GM23248 (cell line): ENCODE data around the gene SPCS3. TPM values are rescaled to one million over a fixed set of nuclear protein-coding genes. Genes with fewer than 3 reads are reported as not detected.
A peak's percentile ranks its signal among the peaks of the same experiment; 100 is the strongest.

Source experiments
- DNase-seq: peaks from one replicate; pipeline ENCODE4 v3.0.0-alpha.2; 2015
- H2AFZ ChIP-seq: fragments of 200-600 bp; sonication (generic); 2 replicates; pipeline ENCODE4 v1.6.1; 2016; ENCODE audit warnings: antibody characterized with exemption
- H3F3A ChIP-seq: fragments of 200-600 bp; sonication (generic); 2 replicates; pipeline ENCODE4 v1.6.1; 2016; ENCODE audit warnings: mild to moderate bottlenecking, antibody characterized with exemption, mixed run types; ENCODE audit not compliant: insufficient read depth
- H3K27ac ChIP-seq: fragments of 200-600 bp; sonication (generic); 2 replicates; pipeline ENCODE4 v1.5.1; 2016; ENCODE audit warnings: mild to moderate bottlenecking
- H3K27me3 ChIP-seq: fragments of 200-600 bp; sonication (generic); replicated peaks from 2 replicates; pipeline ENCODE4 v1.6.1; 2016; ENCODE audit warnings: mild to moderate bottlenecking; ENCODE audit not compliant: insufficient read depth
- H3K36me3 ChIP-seq: fragments of 200-600 bp; sonication (generic); 2 replicates; pipeline ENCODE4 v1.6.1; 2016; ENCODE audit warnings: low read depth, mild to moderate bottlenecking
- H3K4me1 ChIP-seq: fragments of 200-600 bp; sonication (generic); 2 replicates; pipeline ENCODE4 v1.6.1; 2016; ENCODE audit warnings: mild to moderate bottlenecking; ENCODE audit not compliant: insufficient read depth
- H3K4me2 ChIP-seq: fragments of 200-600 bp; sonication (generic); one replicate; pipeline ENCODE4 v1.6.1; 2016; ENCODE audit warnings: mild to moderate bottlenecking; ENCODE audit not compliant: unreplicated experiment
- H3K4me3 ChIP-seq: fragments of 200-600 bp; sonication (generic); 2 replicates; pipeline ENCODE4 v1.5.1; 2016; ENCODE audit warnings: mild to moderate bottlenecking
- H3K79me2 ChIP-seq: fragments of 200-600 bp; sonication (generic); 2 replicates; pipeline ENCODE4 v1.6.1; 2016; ENCODE audit warnings: mild to moderate bottlenecking; ENCODE audit not compliant: insufficient read depth
- H3K9ac ChIP-seq: fragments of 200-600 bp; sonication (generic); 2 replicates; pipeline ENCODE4 v1.6.1; 2016; ENCODE audit warnings: mild to moderate bottlenecking
- H3K9me2 ChIP-seq: fragments of 200-600 bp; sonication (generic); 2 replicates; pipeline ENCODE4 v1.6.1; 2016; ENCODE audit warnings: mixed run types, mild to moderate bottlenecking, moderate library complexity; ENCODE audit not compliant: insufficient read depth
- H3K9me3 ChIP-seq: fragments of 200-600 bp; sonication (generic); one replicate; pipeline ENCODE4 v1.6.1; 2017; ENCODE audit warnings: low read depth
- H4K20me1 ChIP-seq: fragments of 200-600 bp; sonication (generic); 2 replicates; pipeline ENCODE4 v1.6.0; 2016; ENCODE audit not compliant: insufficient read depth
- EZH2 ChIP-seq: fragments of 200-600 bp; sonication (generic); IDR thresholded peaks from 2 replicates; pipeline ENCODE4 v1.6.1; 2018; ENCODE audit warnings: antibody characterized with exemption, mild to moderate bottlenecking; ENCODE audit not compliant: insufficient read depth, poor library complexity, severe bottlenecking
- EZH2phosphoT487 ChIP-seq: fragments of 200-600 bp; sonication (generic); IDR thresholded peaks from 2 replicates; pipeline ENCODE4 v1.6.1; 2018; ENCODE audit warnings: antibody characterized with exemption, moderate library complexity, mild to moderate bottlenecking, low read depth; ENCODE audit not compliant: insufficient read depth
- WGBS, 2 experiments: methylation state at CpG; one replicate each; pipeline ENCODE4 v1.1.6; 2015 to 2017; ENCODE audit warnings: low lambda C conversion rate in 2 of 2, low coverage in 1 of 2; ENCODE audit errors: missing lambda C conversion rate in 2 of 2; 5-methylcytosine and 5-hydroxymethylcytosine counted together
- in situ Hi-C: fragments of 300-500 bp; cut with MboI; formaldehyde crosslinking; loops from 2 replicates; pipeline ENCODE4 v1.15.0; 2020
- polyA plus RNA-seq: library from polyadenylated mRNA; unstranded; fragments of >200 nt; fragmentation: Nextera tagmentation; extraction: Ambion mirVana; gene quantifications from 2 replicates; pipeline ENCODE4 v1.2.1, GENCODE V29; 2016
- total RNA-seq: library from RNA; depleted of rRNA; stranded (reverse); fragments of >200 nt; shearing (Covaris generic); gene quantifications from 2 replicates; pipeline ENCODE4 v1.2.3, GENCODE V29; 2014

The SPCS3 gene
- total and polyA plus RNA-seq, 2 experiments from 2014 or later: 84.4 to 108 TPM

- Histone ChIP-seq H3K9me2 (no peaks in the 10 kb centered on the region), H3F3A (peaks cover 16% of the 10 kb centered on the region), H3K9me3 (no peaks in the 10 kb centered on the region), H3K79me2 (peaks cover 93% of the 10 kb centered on the region), H2AFZ (no peak overlapping the region), H3K4me3 (no peak overlapping the region), H3K4me2 (no peak overlapping the region), H3K36me3 (peaks cover 23% of the 10 kb centered on the region), H3K27me3 (no peaks in the 10 kb centered on the region), H3K9ac (no peak overlapping the region), H3K4me1 (peaks cover 6% of the 10 kb centered on the region; the same call in 1 of the 2 replicates), H3K27ac (no peak overlapping the region), H4K20me1 (no peaks in the 10 kb centered on the region)
- TF ChIP-seq EZH2: no peak
- TF ChIP-seq EZH2phosphoT487: no peak
- WGBS, 2 experiments: 46% methylated on average over 3 of the region's 3 CpGs
- in situ Hi-C loops: loop anchor here (10.0 kb wide), 2 partner anchors 298 to 388 kb away; no protein-coding TSS in a partner anchor
- DNase-seq: no peak
These were observed 13.3 kb downstream of the SPCS3 start for GRCh38 chr4:176333076-176333475.

GRCh38 chr4:176334066-176334465 is 14.3 kb downstream of the SPCS3 start:
- no peak overlapping the region for H2AFZ ChIP-seq
- in situ Hi-C loops: loop anchor here (10.0 kb wide), 2 partner anchors 299 to 389 kb away; no protein-coding TSS in a partner anchor
- no peaks in the 10 kb centered on the region for H3K9me2 ChIP-seq
- H3K4me1 ChIP-seq: peaks cover 8% of the 10 kb centered on the region
- WGBS, 2 experiments: 96 to 100% methylated on average over 5 of the region's 5 CpGs
- no peaks in the 10 kb centered on the region for H4K20me1 ChIP-seq
- no peak overlapping the region for H3K27ac ChIP-seq
- peaks cover 13% of the 10 kb centered on the region for H3K36me3 ChIP-seq
- no peaks in the 10 kb centered on the region for H3K9me3 ChIP-seq
- no peaks in the 10 kb centered on the region for H3K27me3 ChIP-seq
- no peak overlapping the region for H3K9ac ChIP-seq
- H3K4me2 ChIP-seq: no peak overlapping the region
- no peak for DNase-seq
- H3K79me2 ChIP-seq: peaks cover 83% of the 10 kb centered on the region
- no peak overlapping the region for H3K4me3 ChIP-seq
- peaks cover 25% of the 10 kb centered on the region for H3F3A ChIP-seq
- TF ChIP-seq EZH2phosphoT487: no peak

- no peaks in the 10 kb centered on the region for H3K27me3 ChIP-seq
- no peak overlapping the region for H3K4me2 ChIP-seq
- no peak overlapping the region for H3K4me3 ChIP-seq
- H3K4me1 ChIP-seq: peaks cover 19% of the 10 kb centered on the region
- 96 to 97% methylated on average over 1 of the region's 1 CpG for WGBS, 2 experiments
- no peaks in the 10 kb centered on the region for H3K9me2 ChIP-seq
- H3F3A ChIP-seq: peaks cover 39% of the 10 kb centered on the region
- no peaks in the 10 kb centered on the region for H3K9me3 ChIP-seq
- peaks cover 70% of the 10 kb centered on the region for H3K79me2 ChIP-seq
- in situ Hi-C loops: loop anchor here (10.0 kb wide), 2 partner anchors 301 to 391 kb away; no protein-coding TSS in a partner anchor
- TF ChIP-seq EZH2phosphoT487 (no peak), EZH2 (no peak)
- H3K36me3 ChIP-seq: no peaks in the 10 kb centered on the region
- DNase-seq: peak; percentile 15
- H2AFZ ChIP-seq: no peak overlapping the region
- no peak overlapping the region for H3K27ac ChIP-seq
- H4K20me1 ChIP-seq: no peaks in the 10 kb centered on the region
- H3K9ac ChIP-seq: no peak overlapping the region
These were observed 15.7 kb downstream of the SPCS3 start for GRCh38 chr4:176335421-176335820.

- H4K20me1 ChIP-seq: no peaks in the 10 kb centered on the region
- 0 out of 2 replicates have a peak overlapping the region, but pooled peaks have one; percentile 8 for H3K27ac ChIP-seq
- H3K9ac ChIP-seq: peak overlapping the region; percentile 23
- WGBS, 2 experiments: 51 to 54% methylated on average over 3 of the region's 3 CpGs
- in situ Hi-C loops: loop anchor here (10.0 kb wide), 2 partner anchors 305 to 395 kb away; no protein-coding TSS in a partner anchor
- no peaks in the 10 kb centered on the region for H3K36me3 ChIP-seq
- H3K9me3 ChIP-seq: no peaks in the 10 kb centered on the region
- peak overlapping the region; percentile 46 for H3K4me2 ChIP-seq
- TF ChIP-seq EZH2 (no peak), EZH2phosphoT487 (no peak)
- H2AFZ ChIP-seq: peak overlapping the region; percentile 36
- peaks cover 44% of the 10 kb centered on the region for H3F3A ChIP-seq
- H3K9me2 ChIP-seq: no peaks in the 10 kb centered on the region
- H3K27me3 ChIP-seq: no peaks in the 10 kb centered on the region
- peaks cover 21% of the 10 kb centered on the region for H3K4me1 ChIP-seq
- peak; percentile 34 for DNase-seq
- H3K79me2 ChIP-seq: peaks cover 32% of the 10 kb centered on the region
- H3K4me3 ChIP-seq: peak overlapping the region; percentile 34
These were observed 20.4 kb downstream of the SPCS3 start for GRCh38 chr4:176339936-176340761.
